Melanocyte of skin (primary cell): Measurements from ENCODE around the gene ZNF254. TPM values are rescaled to one million over a fixed set of nuclear protein-coding genes. Genes with fewer than 3 reads are reported as not detected.

ENCODE experiments used
- total RNA-seq, 2 donors: library from RNA; depleted of rRNA; stranded (reverse); fragments of >200 nt; gene quantifications; 2 replicates each; pipeline ENCODE4 v1.2.3, GENCODE V29; 2012

ZNF254 gene
- total RNA-seq = 10 to 100 TPM in 1 of 2 donors, 1 to 10 TPM in 1; 10.0 to 17.2 TPM

DNA sequence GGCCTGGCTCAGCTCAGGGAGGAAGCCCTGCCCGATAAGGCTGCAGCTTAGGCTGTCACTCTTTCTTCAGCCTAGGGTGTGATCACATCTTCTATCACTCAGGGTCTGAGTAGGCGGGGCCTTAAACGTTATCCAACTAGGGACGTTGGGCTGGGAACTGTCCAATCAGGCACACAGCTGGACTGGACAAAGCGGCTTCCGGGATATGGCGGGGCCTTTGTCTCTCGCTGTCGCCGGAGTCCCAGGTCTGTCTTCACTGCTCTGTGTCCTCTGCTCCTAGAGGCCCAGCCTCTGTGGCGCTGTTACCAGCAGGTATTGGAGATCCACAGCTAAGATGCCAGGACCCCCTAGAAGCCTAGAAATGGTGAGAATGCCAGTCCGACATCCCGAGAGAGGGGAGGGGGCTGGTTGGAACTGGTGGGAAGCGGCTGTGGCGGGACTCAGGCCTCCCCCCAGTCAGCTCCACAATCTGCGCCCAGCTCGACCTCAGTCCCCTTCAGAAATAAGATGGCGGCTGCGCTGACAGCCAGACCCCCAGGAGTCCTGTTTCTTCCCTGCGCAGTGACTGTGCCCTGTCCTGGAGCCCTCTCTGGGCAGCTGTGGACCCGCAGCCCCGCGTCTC, at the start of gene ZNF254:
Gene ZNF254, plus strand, starts transcription at position 214 of the 622 bp plus-strand sequence. Its CDS starts 121 bp downstream, at position 335.

Other genes with a start within 250 kb of the ZNF254 start
- 1 to 10 TPM; 3.8 to 5.7 TPM for gene ZNF726, start 172.3 kb upstream of the ZNF254 start, total RNA-seq